Prostate gland (tissue), 2 donors: Measurements from ENCODE around the gene PVALB.

Experiments
- POLR2A ChIP-seq: fragments of 450-650 bp; IDR thresholded peaks from one replicate; pipeline ENCODE4 v1.6.1; 2016; ENCODE audit warnings: antibody characterized with exemption, mild to moderate bottlenecking
- POLR2AphosphoS5 ChIP-seq: sonication (generic); formaldehyde crosslinking; IDR thresholded peaks from one replicate; pipeline ENCODE4 v1.6.1; 2017; ENCODE audit warnings: antibody characterized with exemption
- TF ChIP-seq, protein P1 (sequence below), 4 experiments: fragments of 200-600 bp in 2 of 4; fragments of 450-650 bp in 2 of 4; sonication (generic) in 2 of 4; IDR thresholded peaks; 1 replicate in 3 of 4; 2 replicates in 1 of 4; pipeline ENCODE4 v1.5.1; 2016 to 2019; ENCODE audit warnings: antibody characterized with exemption in 4 of 4, mild to moderate bottlenecking in 2 of 4, moderate library complexity in 2 of 4

DNA sequence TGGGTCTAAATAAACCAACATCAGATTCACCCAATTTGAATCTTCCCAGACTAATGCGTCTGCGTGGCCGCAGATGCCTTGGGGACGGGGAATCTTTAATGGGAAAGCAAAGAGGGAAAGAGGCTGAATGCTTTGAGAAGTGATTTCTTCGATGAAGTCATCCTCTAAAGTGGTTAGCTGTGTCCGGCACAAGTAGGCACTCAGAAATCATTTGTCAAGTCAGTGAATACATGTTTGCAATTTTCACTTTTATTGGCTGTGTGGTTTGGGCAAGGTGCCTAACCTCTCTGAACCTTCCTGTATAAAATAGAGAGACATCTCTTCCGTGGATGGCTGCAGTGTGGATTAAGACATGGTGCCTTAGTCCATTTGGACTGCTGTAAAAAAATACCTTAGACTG lies 21.2 kb downstream of the PVALB start:
- TF ChIP-seq, protein P1, sequence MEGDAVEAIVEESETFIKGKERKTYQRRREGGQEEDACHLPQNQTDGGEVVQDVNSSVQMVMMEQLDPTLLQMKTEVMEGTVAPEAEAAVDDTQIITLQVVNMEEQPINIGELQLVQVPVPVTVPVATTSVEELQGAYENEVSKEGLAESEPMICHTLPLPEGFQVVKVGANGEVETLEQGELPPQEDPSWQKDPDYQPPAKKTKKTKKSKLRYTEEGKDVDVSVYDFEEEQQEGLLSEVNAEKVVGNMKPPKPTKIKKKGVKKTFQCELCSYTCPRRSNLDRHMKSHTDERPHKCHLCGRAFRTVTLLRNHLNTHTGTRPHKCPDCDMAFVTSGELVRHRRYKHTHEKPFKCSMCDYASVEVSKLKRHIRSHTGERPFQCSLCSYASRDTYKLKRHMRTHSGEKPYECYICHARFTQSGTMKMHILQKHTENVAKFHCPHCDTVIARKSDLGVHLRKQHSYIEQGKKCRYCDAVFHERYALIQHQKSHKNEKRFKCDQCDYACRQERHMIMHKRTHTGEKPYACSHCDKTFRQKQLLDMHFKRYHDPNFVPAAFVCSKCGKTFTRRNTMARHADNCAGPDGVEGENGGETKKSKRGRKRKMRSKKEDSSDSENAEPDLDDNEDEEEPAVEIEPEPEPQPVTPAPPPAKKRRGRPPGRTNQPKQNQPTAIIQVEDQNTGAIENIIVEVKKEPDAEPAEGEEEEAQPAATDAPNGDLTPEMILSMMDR (IDR thresholded peaks at IDR 0.05), result no peak
- TF ChIP-seq POLR2AphosphoS5 (no peak), POLR2A (no peak)
